ENCODE measurements around the gene WDFY4. TPM values are rescaled to one million over a fixed set of nuclear protein-coding genes. Genes with fewer than 3 reads are reported as not detected.

Gene WDFY4
- polyA plus RNA-seq, 1 of the 3 experiments (the other 2 are of a cell fraction): not detected

- ChIA-PET POLR2A (no interaction called here), CTCF (interaction anchor here (0.6 kb wide), 1 partner anchor 205 kb away, joined by 3 read pairs; no protein-coding TSS in a partner anchor)
- H2AFZ ChIP-seq (ENCODE audit: low read depth): no peak overlapping the region
- TF ChIP-seq MEF2A (IDR thresholded peaks at IDR 0.05; ENCODE audit: borderline replicate concordance, low read depth): no peak
- no peak for TF ChIP-seq SMC3 (IDR thresholded peaks at IDR 0.05; ENCODE audit: low read depth, low read length)
- no peak for TF ChIP-seq GABPA (IDR thresholded peaks at IDR 0.05; ENCODE audit: low read depth)
- no peak for TF ChIP-seq TAF1 (IDR thresholded peaks at IDR 0.05; ENCODE audit: borderline replicate concordance, low read depth, low read length)
- no peak for TF ChIP-seq FOXJ3 (CRISPR knock-in tag; IDR thresholded peaks at IDR 0.05)
- TF ChIP-seq, protein P1, sequence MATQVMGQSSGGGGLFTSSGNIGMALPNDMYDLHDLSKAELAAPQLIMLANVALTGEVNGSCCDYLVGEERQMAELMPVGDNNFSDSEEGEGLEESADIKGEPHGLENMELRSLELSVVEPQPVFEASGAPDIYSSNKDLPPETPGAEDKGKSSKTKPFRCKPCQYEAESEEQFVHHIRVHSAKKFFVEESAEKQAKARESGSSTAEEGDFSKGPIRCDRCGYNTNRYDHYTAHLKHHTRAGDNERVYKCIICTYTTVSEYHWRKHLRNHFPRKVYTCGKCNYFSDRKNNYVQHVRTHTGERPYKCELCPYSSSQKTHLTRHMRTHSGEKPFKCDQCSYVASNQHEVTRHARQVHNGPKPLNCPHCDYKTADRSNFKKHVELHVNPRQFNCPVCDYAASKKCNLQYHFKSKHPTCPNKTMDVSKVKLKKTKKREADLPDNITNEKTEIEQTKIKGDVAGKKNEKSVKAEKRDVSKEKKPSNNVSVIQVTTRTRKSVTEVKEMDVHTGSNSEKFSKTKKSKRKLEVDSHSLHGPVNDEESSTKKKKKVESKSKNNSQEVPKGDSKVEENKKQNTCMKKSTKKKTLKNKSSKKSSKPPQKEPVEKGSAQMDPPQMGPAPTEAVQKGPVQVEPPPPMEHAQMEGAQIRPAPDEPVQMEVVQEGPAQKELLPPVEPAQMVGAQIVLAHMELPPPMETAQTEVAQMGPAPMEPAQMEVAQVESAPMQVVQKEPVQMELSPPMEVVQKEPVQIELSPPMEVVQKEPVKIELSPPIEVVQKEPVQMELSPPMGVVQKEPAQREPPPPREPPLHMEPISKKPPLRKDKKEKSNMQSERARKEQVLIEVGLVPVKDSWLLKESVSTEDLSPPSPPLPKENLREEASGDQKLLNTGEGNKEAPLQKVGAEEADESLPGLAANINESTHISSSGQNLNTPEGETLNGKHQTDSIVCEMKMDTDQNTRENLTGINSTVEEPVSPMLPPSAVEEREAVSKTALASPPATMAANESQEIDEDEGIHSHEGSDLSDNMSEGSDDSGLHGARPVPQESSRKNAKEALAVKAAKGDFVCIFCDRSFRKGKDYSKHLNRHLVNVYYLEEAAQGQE (IDR thresholded peaks at IDR 0.05; ENCODE audit: low read depth, low read length): no peak
- H4K20me1 ChIP-seq (ENCODE audit: insufficient read depth): no peaks in the 10 kb centered on the region
- no peak overlapping the region for H3K4me3 ChIP-seq (ENCODE audit: low read depth in 2 of 2, low read length in 1 of 2)
- no peak overlapping the region for H3K9ac ChIP-seq
- H3K4me2 ChIP-seq: no peak overlapping the region
- H3K27ac ChIP-seq (ENCODE audit: low read depth in 2 of 2, low read length in 1 of 2): no peak overlapping the region
- 0 out of 2 replicates have a peak, but pooled peaks cover 3% of the 10 kb centered on the region for H3K9me2 ChIP-seq
- H3K9me3 ChIP-seq: no peaks in the 10 kb centered on the region
- 7% methylated on average over 3 of the region's 3 CpGs for WGBS (ENCODE audit: low lambda C conversion rate)
- H3K79me2 ChIP-seq (ENCODE audit: insufficient read depth): no peaks in the 10 kb centered on the region
- H3K4me1 ChIP-seq (ENCODE audit: control insufficient read depth in 1 of 2, insufficient read depth in 2 of 2, low read depth in 1 of 2, low read length in 1 of 2): peaks cover 0 to 7% of the 10 kb centered on the region in 2 experiments; a peak in 1 of 4 replicates
- no peaks in the 10 kb centered on the region for H3F3A ChIP-seq (replicated peaks; ENCODE audit: insufficient read depth)
- no peak for DNase-seq
- H3K36me3 ChIP-seq (replicated peaks in 1 of 2; ENCODE audit: control insufficient read depth in 1 of 2, insufficient read depth in 2 of 2, low read length in 1 of 2): no peaks in the 10 kb centered on the region
- no peaks in the 10 kb centered on the region for H3K27me3 ChIP-seq (ENCODE audit: insufficient read depth)
Measured at GRCh38 chr10:48758411-48758810, 73.7 kb downstream of the WDFY4 start.

GRCh38 chr10:48759113-48759901, 74.6 kb downstream of the WDFY4 start:
- Histone ChIP-seq H3K9me3 (no peaks in the 10 kb centered on the region), H3K4me2 (no peak overlapping the region), H3K79me2 (ENCODE audit: insufficient read depth) (no peaks in the 10 kb centered on the region), H3K9ac (no peak overlapping the region), H4K20me1 (ENCODE audit: insufficient read depth) (no peaks in the 10 kb centered on the region), H3K9me2 (0 out of 2 replicates have a peak, but pooled peaks cover 3% of the 10 kb centered on the region), H3K27ac (ENCODE audit: low read depth in 2 of 2, low read length in 1 of 2) (no peak overlapping the region), H3K4me1 (ENCODE audit: control insufficient read depth in 1 of 2, insufficient read depth in 2 of 2, low read depth in 1 of 2, low read length in 1 of 2) (peaks cover 0 to 7% of the 10 kb centered on the region in 2 experiments; a peak in 1 of 4 replicates), H3K36me3 (replicated peaks in 1 of 2; ENCODE audit: control insufficient read depth in 1 of 2, insufficient read depth in 2 of 2, low read length in 1 of 2) (no peaks in the 10 kb centered on the region), H3K27me3 (ENCODE audit: insufficient read depth) (no peaks in the 10 kb centered on the region), H2AFZ (ENCODE audit: low read depth) (no peak overlapping the region), H3K4me3 (ENCODE audit: low read depth in 2 of 2, low read length in 1 of 2) (no peak overlapping the region), H3F3A (replicated peaks; ENCODE audit: insufficient read depth) (no peaks in the 10 kb centered on the region)
- CTCF ChIA-PET: no interaction called here
- POLR2A ChIA-PET: no interaction called here
- DNase-seq: no peak
- WGBS (ENCODE audit: low lambda C conversion rate): 47% methylated on average over 4 of the region's 4 CpGs
- TF ChIP-seq ZBTB33 (IDR thresholded peaks at IDR 0.05; ENCODE audit: borderline replicate concordance, low read depth): no peak
- TF ChIP-seq USF1 (IDR thresholded peaks at IDR 0.05; ENCODE audit: borderline replicate concordance, low read depth): no peak
- TF ChIP-seq GABPA (IDR thresholded peaks at IDR 0.05; ENCODE audit: low read depth): no peak
- TF ChIP-seq CHD2 (IDR thresholded peaks at IDR 0.05; ENCODE audit: low read length, partially characterized antibody): no peak
- no peak for TF ChIP-seq GATA2 (CRISPR knock-in tag; IDR thresholded peaks at IDR 0.05)
- no peak for TF ChIP-seq TCF12 (IDR thresholded peaks at IDR 0.05)
- TF ChIP-seq MXI1 (IDR thresholded peaks at IDR 0.05; ENCODE audit: low read depth, low read length): no peak
- TF ChIP-seq ELF1 (IDR thresholded peaks at IDR 0.05): no peak
- no peak for TF ChIP-seq RCOR1 (IDR thresholded peaks at IDR 0.05; ENCODE audit: low read length)
- TF ChIP-seq FOXJ3 (CRISPR knock-in tag; IDR thresholded peaks at IDR 0.05): no peak
- no peak for TF ChIP-seq JUND (IDR thresholded peaks at IDR 0.05)
- no peak for TF ChIP-seq SIN3A (IDR thresholded peaks at IDR 0.05; ENCODE audit: borderline replicate concordance, low read depth, low read length)
- TF ChIP-seq, protein P2, sequence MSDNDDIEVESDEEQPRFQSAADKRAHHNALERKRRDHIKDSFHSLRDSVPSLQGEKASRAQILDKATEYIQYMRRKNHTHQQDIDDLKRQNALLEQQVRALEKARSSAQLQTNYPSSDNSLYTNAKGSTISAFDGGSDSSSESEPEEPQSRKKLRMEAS (IDR thresholded peaks at IDR 0.05; ENCODE audit: low read depth): no peak
- TF ChIP-seq NFIC (IDR thresholded peaks at IDR 0.05; ENCODE audit: borderline replicate concordance): no peak
- no peak for TF ChIP-seq EP300 (IDR thresholded peaks at IDR 0.05; ENCODE audit: borderline replicate concordance in 1 of 2, low read depth in 1 of 2, low read length in 1 of 2)
- TF ChIP-seq PBX3 (IDR thresholded peaks at IDR 0.05): no peak
